NCI-H187 treated with DMSO at 0.1 percent for 48 hours (cell line): ENCODE measurements around the gene DMPK.
"Not testable (repeated sequence)": the region's sequence is repeated elsewhere in the genome, so short reads cannot be mapped to it uniquely, and the experiment has no call there.

Source experiments
- DNase-seq: peaks from one replicate; lab custom pipeline; 2025; lab: John Stamatoyannopoulos, UW

The DMPK gene

GRCh38 chr19:45768655-45768983 is 13.7 kb downstream of the DMPK start:
- no peak for DNase-seq

- DNase-seq, result no peak
These were observed 14.2 kb downstream of the DMPK start for GRCh38 chr19:45767881-45768654.

- DNase-seq, result peak; percentile 9
These were observed 14.8 kb downstream of the DMPK start for GRCh38 chr19:45767410-45767880.

- no peak for DNase-seq
These were observed 15.4 kb downstream of the DMPK start for GRCh38 chr19:45766869-45767346.

GRCh38 chr19:45766296-45766868 is 15.9 kb downstream of the DMPK start:
- DNase-seq, result no peak

GRCh38 chr19:45765702-45766295 is 16.5 kb downstream of the DMPK start:
- no peak for DNase-seq

- no peak for DNase-seq
These were observed 17.2 kb downstream of the DMPK start for GRCh38 chr19:45764945-45765701.

GRCh38 chr19:45764475-45764874 is 17.8 kb downstream of the DMPK start:
- no peak for DNase-seq

- no peak for DNase-seq
These were observed 18.5 kb downstream of the DMPK start for GRCh38 chr19:45763691-45764294.

GRCh38 chr19:45762870-45763631 is 19.2 kb downstream of the DMPK start:
- DNase-seq, result no peak

GRCh38 chr19:45761714-45762113 is 20.6 kb downstream of the DMPK start:
- DNase-seq, result no peak

- DNase-seq, result no peak
These were observed 23.4 kb downstream of the DMPK start for GRCh38 chr19:45758921-45759320.

- no peak for DNase-seq
These were observed 24.6 kb downstream of the DMPK start for GRCh38 chr19:45757695-45758094.

- DNase-seq, result no peak
These were observed 28.0 kb downstream of the DMPK start for GRCh38 chr19:45754323-45754722.

- no peak for DNase-seq
These were observed 28.7 kb downstream of the DMPK start for GRCh38 chr19:45753548-45753947.

GRCh38 chr19:45752639-45753038 is 29.7 kb downstream of the DMPK start:
- no peak for DNase-seq

- not testable (repeated sequence) for DNase-seq
These were observed 30.8 kb downstream of the DMPK start for GRCh38 chr19:45751483-45751882.

- no peak for DNase-seq
These were observed 34.8 kb downstream of the DMPK start for GRCh38 chr19:45747513-45747912.

GRCh38 chr19:45746866-45747265 is 35.4 kb downstream of the DMPK start:
- DNase-seq, result no peak

GRCh38 chr19:45745606-45746005 is 36.7 kb downstream of the DMPK start:
- no peak for DNase-seq

GRCh38 chr19:45742969-45743368 is 39.3 kb downstream of the DMPK start:
- DNase-seq, result no peak
